ENCODE results near the gene ARCN1. TPM values are rescaled to one million over a fixed set of nuclear protein-coding genes. Genes with fewer than 3 reads are reported as not detected.
A peak's percentile ranks its signal among the peaks of the same experiment; 100 is the strongest.

Gene ARCN1
- total RNA-seq, 1 donor from 2014 or later, result 240 TPM

DNA sequence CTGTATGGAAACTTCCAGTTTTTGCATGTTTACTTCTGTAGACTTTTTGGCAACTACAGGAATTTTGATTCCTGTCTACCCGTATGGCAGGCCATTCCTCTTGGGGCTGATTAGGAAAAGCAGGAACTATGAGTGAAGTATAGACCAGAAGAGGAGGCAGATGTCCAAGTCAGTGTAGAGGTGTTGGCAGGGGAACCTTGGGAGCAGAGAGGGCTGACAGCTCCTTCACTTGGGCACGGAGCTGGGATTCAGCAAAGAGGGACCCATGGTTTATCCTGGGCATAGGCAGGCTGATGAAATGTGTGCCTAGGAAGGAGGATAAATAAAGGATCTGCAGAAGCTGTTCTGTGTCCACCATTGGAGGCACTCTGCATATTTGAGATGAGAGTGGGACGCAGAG lies 74.2 kb downstream of the ARCN1 start:
- Mint-ChIP-seq H3K27me3 (ENCODE audit: low read depth) (no peaks in the 10 kb centered on the region), H3K27ac (ENCODE audit: unreplicated experiment) (no peak overlapping the region), H3K36me3 (ENCODE audit: low read depth) (peaks cover 56% of the 10 kb centered on the region)

DNA sequence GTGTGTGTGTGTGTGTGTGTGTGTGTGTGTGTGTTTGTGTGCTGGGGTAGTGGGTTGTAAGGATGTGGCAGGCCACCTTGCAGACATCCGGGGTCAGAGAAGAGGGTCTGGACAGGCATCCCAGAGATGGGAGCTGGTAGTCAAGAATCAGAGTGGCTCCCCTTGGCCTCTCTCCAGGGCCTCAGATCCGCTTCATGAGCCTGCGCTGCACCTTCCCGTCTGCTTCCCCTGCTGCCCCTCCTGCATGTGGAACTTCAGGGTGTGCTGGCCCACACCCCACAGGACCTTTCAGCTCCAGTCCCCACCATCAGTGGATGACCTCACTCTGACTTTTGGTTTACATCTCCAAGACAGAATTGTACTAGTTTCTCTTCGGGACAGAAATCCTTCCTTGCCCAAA lies 76.1 kb downstream of the ARCN1 start:
- no peak overlapping the region for H3K4me3 Mint-ChIP-seq (ENCODE audit: unreplicated experiment)
- no peaks in the 10 kb centered on the region for H3K27me3 Mint-ChIP-seq (ENCODE audit: low read depth)
- DNase-seq (ENCODE audit: low spot score), result no peak
- H3K27ac Mint-ChIP-seq (ENCODE audit: unreplicated experiment), result no peak overlapping the region
- H3K4me1 Mint-ChIP-seq (ENCODE audit: low read depth), result no peaks in the 10 kb centered on the region
- TF ChIP-seq, protein P1, sequence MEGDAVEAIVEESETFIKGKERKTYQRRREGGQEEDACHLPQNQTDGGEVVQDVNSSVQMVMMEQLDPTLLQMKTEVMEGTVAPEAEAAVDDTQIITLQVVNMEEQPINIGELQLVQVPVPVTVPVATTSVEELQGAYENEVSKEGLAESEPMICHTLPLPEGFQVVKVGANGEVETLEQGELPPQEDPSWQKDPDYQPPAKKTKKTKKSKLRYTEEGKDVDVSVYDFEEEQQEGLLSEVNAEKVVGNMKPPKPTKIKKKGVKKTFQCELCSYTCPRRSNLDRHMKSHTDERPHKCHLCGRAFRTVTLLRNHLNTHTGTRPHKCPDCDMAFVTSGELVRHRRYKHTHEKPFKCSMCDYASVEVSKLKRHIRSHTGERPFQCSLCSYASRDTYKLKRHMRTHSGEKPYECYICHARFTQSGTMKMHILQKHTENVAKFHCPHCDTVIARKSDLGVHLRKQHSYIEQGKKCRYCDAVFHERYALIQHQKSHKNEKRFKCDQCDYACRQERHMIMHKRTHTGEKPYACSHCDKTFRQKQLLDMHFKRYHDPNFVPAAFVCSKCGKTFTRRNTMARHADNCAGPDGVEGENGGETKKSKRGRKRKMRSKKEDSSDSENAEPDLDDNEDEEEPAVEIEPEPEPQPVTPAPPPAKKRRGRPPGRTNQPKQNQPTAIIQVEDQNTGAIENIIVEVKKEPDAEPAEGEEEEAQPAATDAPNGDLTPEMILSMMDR (IDR thresholded peaks at IDR 0.05), result no peak
- H3K36me3 Mint-ChIP-seq (ENCODE audit: low read depth), result peaks cover 61% of the 10 kb centered on the region
- no peaks in the 10 kb centered on the region for H3K9me3 Mint-ChIP-seq (ENCODE audit: low read depth)

More for the DNA sequence above, 74.2 kb downstream of the ARCN1 start:
- no peaks in the 10 kb centered on the region for H3K9me3 Mint-ChIP-seq (ENCODE audit: low read depth)
- TF ChIP-seq, protein P1 (IDR thresholded peaks at IDR 0.05), result no peak
- peak; percentile 8 for DNase-seq (ENCODE audit: low spot score)
- H3K4me1 Mint-ChIP-seq (ENCODE audit: low read depth), result peaks cover 5% of the 10 kb centered on the region
- no peak overlapping the region for H3K4me3 Mint-ChIP-seq (ENCODE audit: unreplicated experiment)

DNA sequence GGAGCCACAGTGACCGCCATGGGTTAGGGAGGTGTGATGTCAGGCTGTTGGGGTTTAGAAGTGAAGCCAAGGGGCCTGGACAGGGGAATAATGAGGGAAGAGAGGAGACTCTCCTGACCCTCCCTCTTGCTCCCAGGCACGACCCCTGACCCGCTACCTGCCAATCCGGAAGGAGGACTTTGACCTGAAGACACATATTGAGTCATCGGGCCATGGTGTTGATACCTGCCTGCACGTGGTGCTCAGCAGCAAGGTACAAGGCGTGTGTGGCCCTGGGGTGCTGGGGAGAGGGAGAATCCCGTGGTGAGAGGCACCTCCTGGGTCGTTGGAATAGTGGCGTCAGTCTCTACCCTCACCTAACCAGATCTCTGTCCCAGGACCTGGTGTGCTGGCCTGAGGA lies 77.7 kb downstream of the ARCN1 start:
- Mint-ChIP-seq H3K4me3 (ENCODE audit: unreplicated experiment) (no peak overlapping the region), H3K4me1 (ENCODE audit: low read depth) (no peaks in the 10 kb centered on the region), H3K9me3 (ENCODE audit: low read depth) (no peaks in the 10 kb centered on the region), H3K27me3 (ENCODE audit: low read depth) (no peaks in the 10 kb centered on the region), H3K36me3 (ENCODE audit: low read depth) (peaks cover 62% of the 10 kb centered on the region), H3K27ac (ENCODE audit: unreplicated experiment) (no peak overlapping the region)
- DNase-seq (ENCODE audit: low spot score), result no peak
- TF ChIP-seq, protein P1 (IDR thresholded peaks at IDR 0.05), result no peak

DNA sequence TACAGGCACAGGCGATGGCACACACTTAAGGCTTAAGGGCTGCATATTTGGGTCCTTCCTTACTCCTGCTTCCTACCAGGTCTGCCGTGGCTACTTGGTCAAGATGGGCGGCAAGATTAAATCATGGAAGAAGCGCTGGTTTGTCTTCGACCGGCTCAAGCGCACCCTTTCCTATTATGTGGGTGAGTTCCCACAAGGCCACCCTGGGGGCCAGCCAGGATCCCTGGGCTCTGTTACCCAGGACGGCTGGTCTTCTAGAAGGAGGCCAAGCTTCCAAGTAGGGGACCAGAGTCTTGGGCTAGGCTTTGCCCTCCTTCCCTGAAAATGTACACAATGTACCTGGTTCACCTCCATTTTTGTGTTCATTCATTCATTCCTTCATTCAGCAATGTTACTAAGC lies 78.2 kb downstream of the ARCN1 start:
- Mint-ChIP-seq H3K4me3 (ENCODE audit: unreplicated experiment) (no peak overlapping the region), H3K27ac (ENCODE audit: unreplicated experiment) (no peak overlapping the region), H3K36me3 (ENCODE audit: low read depth) (peaks cover 65% of the 10 kb centered on the region), H3K9me3 (ENCODE audit: low read depth) (no peaks in the 10 kb centered on the region), H3K4me1 (ENCODE audit: low read depth) (no peaks in the 10 kb centered on the region), H3K27me3 (ENCODE audit: low read depth) (no peaks in the 10 kb centered on the region)
- no peak for DNase-seq (ENCODE audit: low spot score)
- TF ChIP-seq, protein P1 (IDR thresholded peaks at IDR 0.05), result no peak

DNA sequence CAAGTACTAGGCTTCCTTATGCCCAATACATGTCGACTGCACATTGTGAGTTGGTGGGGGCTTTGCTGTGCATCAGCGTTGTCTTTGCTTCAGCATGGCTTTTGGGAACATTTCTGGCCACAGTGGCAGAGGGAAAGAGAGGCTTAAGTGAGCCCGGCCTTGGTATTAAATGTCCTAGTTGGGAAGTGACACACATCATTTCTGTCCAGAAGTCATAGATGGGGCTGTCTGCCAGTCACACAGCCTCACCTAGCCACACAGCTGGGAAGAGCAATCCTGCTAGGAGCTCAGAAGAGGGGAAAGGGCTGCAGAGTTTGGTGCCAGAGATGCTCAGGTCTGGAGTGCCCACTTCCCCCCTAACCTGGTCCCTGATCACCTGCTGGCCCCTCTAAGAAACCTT lies 79.6 kb downstream of the ARCN1 start:
- DNase-seq (ENCODE audit: low spot score), result no peak
- H3K27me3 Mint-ChIP-seq (ENCODE audit: low read depth), result no peaks in the 10 kb centered on the region
- TF ChIP-seq, protein P1 (IDR thresholded peaks at IDR 0.05), result no peak
- H3K36me3 Mint-ChIP-seq (ENCODE audit: low read depth), result peaks cover 65% of the 10 kb centered on the region
- peaks cover under 1% of the 10 kb centered on the region for H3K4me1 Mint-ChIP-seq (ENCODE audit: low read depth)
- H3K9me3 Mint-ChIP-seq (ENCODE audit: low read depth), result no peaks in the 10 kb centered on the region
- H3K4me3 Mint-ChIP-seq (ENCODE audit: unreplicated experiment), result no peak overlapping the region
- H3K27ac Mint-ChIP-seq (ENCODE audit: unreplicated experiment), result peak overlapping the region; percentile 27

Small RNAs within 50 kb of the gene (microRNA-seq; reads per million reads assigned to microRNA genes)
- gene MIR6716 (ENCODE audit: borderline number of aligned reads), result not detected

Other genes starting within 250 kb of the ARCN1 start
- not detected in 3 replicates for gene CD3D, start 229.7 kb upstream of the ARCN1 start, total RNA-seq
- gene CD3G, start 228.1 kb upstream of the ARCN1 start, total RNA-seq, result not detected in 3 replicates
- gene UBE4A, start 212.8 kb upstream of the ARCN1 start, total RNA-seq, result 39.7 to 44.2 TPM (median 39.7 TPM) in 3 replicates
- gene ATP5MG, start 170.8 kb upstream of the ARCN1 start, total RNA-seq, result 107 to 138 TPM (median 135 TPM) in 3 replicates
- gene KMT2A, start 135.9 kb upstream of the ARCN1 start, total RNA-seq, result 40.3 to 57.6 TPM (median 42.9 TPM) in 3 replicates
- gene TTC36, start 44.9 kb upstream of the ARCN1 start, total RNA-seq, result 0.27 to 1.4 TPM in 2 of 3 replicates, not detected in the other
- gene TMEM25, start 41.2 kb upstream of the ARCN1 start, total RNA-seq, result 23.3 to 27.1 TPM (median 26.3 TPM) in 3 replicates
- gene IFT46, start 6.5 kb upstream of the ARCN1 start, total RNA-seq, result 16.2 to 22.7 TPM (median 16.6 TPM) in 3 replicates
- 164 to 271 TPM (median 179 TPM) in 3 replicates for gene PHLDB1, start 35.2 kb downstream of the ARCN1 start, total RNA-seq
- not detected in 3 replicates for gene TREH, start 107.2 kb downstream of the ARCN1 start, total RNA-seq
- gene DDX6, start 218.8 kb downstream of the ARCN1 start, total RNA-seq, result 135 to 156 TPM (median 136 TPM) in 3 replicates